ENCODE measurements around the gene MAPKAP1.

The MAPKAP1 gene

GRCh38 chr9:125532812-125533594 is 174.0 kb downstream of the MAPKAP1 start:
- Histone ChIP-seq H3K4me1 (ENCODE audit: insufficient read depth, low read length) (peaks cover 7% of the 10 kb centered on the region), H3K27ac (ENCODE audit: low read depth, low read length) (no peak overlapping the region), H3K27me3 (ENCODE audit: insufficient read depth, low read length) (no peaks in the 10 kb centered on the region), H3K9ac (ENCODE audit: low read depth, low read length) (no peak overlapping the region), H3K36me3 (ENCODE audit: insufficient read depth, low read length) (no peaks in the 10 kb centered on the region), H3K4me3 (ENCODE audit: low read length) (no peak overlapping the region), H3K9me3 (ENCODE audit: insufficient read depth, low read depth, low read length) (no peaks in the 10 kb centered on the region)
- WGBS, result 95% methylated on average over 10 of the region's 10 CpGs

- Histone ChIP-seq H3K27me3 (ENCODE audit: insufficient read depth, low read length) (no peaks in the 10 kb centered on the region), H3K36me3 (ENCODE audit: insufficient read depth, low read length) (no peaks in the 10 kb centered on the region), H3K9ac (ENCODE audit: low read depth, low read length) (no peak overlapping the region), H3K9me3 (ENCODE audit: insufficient read depth, low read depth, low read length) (no peaks in the 10 kb centered on the region), H3K4me3 (ENCODE audit: low read length) (no peak overlapping the region), H3K4me1 (ENCODE audit: insufficient read depth, low read length) (peaks cover 7% of the 10 kb centered on the region), H3K27ac (ENCODE audit: low read depth, low read length) (no peak overlapping the region)
- whole genome bisulfite sequencing, result 85% methylated on average over 3 of the region's 3 CpGs
Observed at GRCh38 chr9:125532412-125532811, 174.6 kb downstream of the MAPKAP1 start.

GRCh38 chr9:125529589-125530515 is 177.2 kb downstream of the MAPKAP1 start:
- Histone ChIP-seq H3K36me3 (ENCODE audit: insufficient read depth, low read length) (no peaks in the 10 kb centered on the region), H3K9me3 (ENCODE audit: insufficient read depth, low read depth, low read length) (no peaks in the 10 kb centered on the region), H3K9ac (ENCODE audit: low read depth, low read length) (no peak overlapping the region), H3K4me3 (ENCODE audit: low read length) (no peak overlapping the region), H3K27me3 (ENCODE audit: insufficient read depth, low read length) (no peaks in the 10 kb centered on the region), H3K27ac (ENCODE audit: low read depth, low read length) (no peak overlapping the region; the same call in 1 of the 2 replicates), H3K4me1 (ENCODE audit: insufficient read depth, low read length) (peaks cover 10% of the 10 kb centered on the region)
- 95% methylated on average over 4 of the region's 5 CpGs for WGBS

GRCh38 chr9:125529107-125529506 is 177.9 kb downstream of the MAPKAP1 start:
- no peak overlapping the region for H3K9ac ChIP-seq (ENCODE audit: low read depth, low read length)
- H3K4me3 ChIP-seq (ENCODE audit: low read length), result no peak overlapping the region
- H3K9me3 ChIP-seq (ENCODE audit: insufficient read depth, low read depth, low read length), result no peaks in the 10 kb centered on the region
- H3K27ac ChIP-seq (ENCODE audit: low read depth, low read length), result no peak overlapping the region
- H3K36me3 ChIP-seq (ENCODE audit: insufficient read depth, low read length), result no peaks in the 10 kb centered on the region
- H3K27me3 ChIP-seq (ENCODE audit: insufficient read depth, low read length), result no peaks in the 10 kb centered on the region
- peaks cover 18% of the 10 kb centered on the region for H3K4me1 ChIP-seq (ENCODE audit: insufficient read depth, low read length)

GRCh38 chr9:125527471-125528002 is 179.5 kb downstream of the MAPKAP1 start:
- 88% methylated on average over 8 of the region's 9 CpGs for WGBS
- H3K4me1 ChIP-seq (ENCODE audit: insufficient read depth, low read length), result peaks cover 26% of the 10 kb centered on the region
- no peaks in the 10 kb centered on the region for H3K36me3 ChIP-seq (ENCODE audit: insufficient read depth, low read length)
- no peak overlapping the region for H3K27ac ChIP-seq (ENCODE audit: low read depth, low read length)
- no peaks in the 10 kb centered on the region for H3K27me3 ChIP-seq (ENCODE audit: insufficient read depth, low read length)
- no peak overlapping the region for H3K9ac ChIP-seq (ENCODE audit: low read depth, low read length)
- H3K4me3 ChIP-seq (ENCODE audit: low read length), result no peak overlapping the region
- no peaks in the 10 kb centered on the region for H3K9me3 ChIP-seq (ENCODE audit: insufficient read depth, low read depth, low read length)

GRCh38 chr9:125525921-125526631 is 180.9 kb downstream of the MAPKAP1 start:
- 86% methylated on average over 5 of the region's 6 CpGs for WGBS
- Histone ChIP-seq H3K36me3 (ENCODE audit: insufficient read depth, low read length) (no peaks in the 10 kb centered on the region), H3K9me3 (ENCODE audit: insufficient read depth, low read depth, low read length) (no peaks in the 10 kb centered on the region), H3K4me3 (ENCODE audit: low read length) (no peak overlapping the region), H3K9ac (ENCODE audit: low read depth, low read length) (no peak overlapping the region), H3K4me1 (ENCODE audit: insufficient read depth, low read length) (peaks cover 31% of the 10 kb centered on the region), H3K27ac (ENCODE audit: low read depth, low read length) (no peak overlapping the region), H3K27me3 (ENCODE audit: insufficient read depth, low read length) (no peaks in the 10 kb centered on the region)

GRCh38 chr9:125524583-125525355 is 182.2 kb downstream of the MAPKAP1 start:
- Histone ChIP-seq H3K36me3 (ENCODE audit: insufficient read depth, low read length) (0 out of 2 replicates have a peak, but pooled peaks cover 3% of the 10 kb centered on the region), H3K4me1 (ENCODE audit: insufficient read depth, low read length) (peaks cover 27% of the 10 kb centered on the region), H3K27ac (ENCODE audit: low read depth, low read length) (peak overlapping the region; percentile 91), H3K9me3 (ENCODE audit: insufficient read depth, low read depth, low read length) (no peaks in the 10 kb centered on the region), H3K4me3 (ENCODE audit: low read length) (no peak overlapping the region), H3K27me3 (ENCODE audit: insufficient read depth, low read length) (no peaks in the 10 kb centered on the region), H3K9ac (ENCODE audit: low read depth, low read length) (peak overlapping the region; percentile 62)
- 52% methylated on average over 5 of the region's 6 CpGs for WGBS

- H3K4me3 ChIP-seq (ENCODE audit: low read length), result no peak overlapping the region
- H3K27ac ChIP-seq (ENCODE audit: low read depth, low read length), result no peak overlapping the region
- no peaks in the 10 kb centered on the region for H3K27me3 ChIP-seq (ENCODE audit: insufficient read depth, low read length)
- 0 out of 2 replicates have a peak, but pooled peaks cover 3% of the 10 kb centered on the region for H3K36me3 ChIP-seq (ENCODE audit: insufficient read depth, low read length)
- 87% methylated on average over 3 of the region's 3 CpGs for WGBS
- no peak overlapping the region for H3K9ac ChIP-seq (ENCODE audit: low read depth, low read length)
- H3K9me3 ChIP-seq (ENCODE audit: insufficient read depth, low read depth, low read length), result no peaks in the 10 kb centered on the region
- H3K4me1 ChIP-seq (ENCODE audit: insufficient read depth, low read length), result peaks cover 24% of the 10 kb centered on the region
Observed at GRCh38 chr9:125523681-125524080, 183.3 kb downstream of the MAPKAP1 start.

GRCh38 chr9:125522328-125522725 is 184.7 kb downstream of the MAPKAP1 start:
- Histone ChIP-seq H3K27me3 (ENCODE audit: insufficient read depth, low read length) (no peaks in the 10 kb centered on the region), H3K9me3 (ENCODE audit: insufficient read depth, low read depth, low read length) (no peaks in the 10 kb centered on the region), H3K36me3 (ENCODE audit: insufficient read depth, low read length) (0 out of 2 replicates have a peak, but pooled peaks cover 3% of the 10 kb centered on the region), H3K4me3 (ENCODE audit: low read length) (no peak overlapping the region), H3K9ac (ENCODE audit: low read depth, low read length) (no peak overlapping the region), H3K27ac (ENCODE audit: low read depth, low read length) (no peak overlapping the region), H3K4me1 (ENCODE audit: insufficient read depth, low read length) (peaks cover 28% of the 10 kb centered on the region)
- WGBS, result 95% methylated on average over 5 of the region's 5 CpGs
